CD4-positive, alpha-beta T cell treated with Interleukin-21 for 1 hour (primary cell): Measurements from ENCODE around the gene CCDC80.
"Not testable (repeated sequence)": the region's sequence is repeated elsewhere in the genome, so short reads cannot be mapped to it uniquely, and the experiment has no call there.

Source experiments
- DNase-seq: peaks from one replicate; pipeline ENCODE4 v3.0.0-alpha.2; 2020

Gene CCDC80

GRCh38 chr3:112640930-112641801 lies at the start of gene CCDC80:
Gene CCDC80, minus strand, starts transcription at chr3:112641143. Its CDS starts 1,238 bp downstream, at chr3:112639905.
- no peak for DNase-seq

- DNase-seq, result no peak
Observed at GRCh38 chr3:112689989-112690388, 49.0 kb upstream of the CCDC80 start.

GRCh38 chr3:112689385-112689784 lies 48.4 kb upstream of the CCDC80 start:
- DNase-seq, result no peak

GRCh38 chr3:112688819-112689218 lies 47.9 kb upstream of the CCDC80 start:
- DNase-seq, result no peak

- DNase-seq, result no peak
Observed at GRCh38 chr3:112688085-112688769, 47.3 kb upstream of the CCDC80 start.

- no peak for DNase-seq
Observed at GRCh38 chr3:112687616-112688015, 46.7 kb upstream of the CCDC80 start.

GRCh38 chr3:112687211-112687610 lies 46.3 kb upstream of the CCDC80 start:
- no peak for DNase-seq

GRCh38 chr3:112685956-112686799 lies 45.2 kb upstream of the CCDC80 start:
- no peak for DNase-seq

- DNase-seq, result no peak
Observed at GRCh38 chr3:112685420-112685819, 44.5 kb upstream of the CCDC80 start.

- no peak for DNase-seq
Observed at GRCh38 chr3:112682361-112682760, 41.4 kb upstream of the CCDC80 start.

GRCh38 chr3:112681822-112682325 lies 40.9 kb upstream of the CCDC80 start:
- no peak for DNase-seq

GRCh38 chr3:112676659-112677234 lies 35.8 kb upstream of the CCDC80 start:
- peak; percentile 69 for DNase-seq

- no peak for DNase-seq
Observed at GRCh38 chr3:112675943-112676535, 35.1 kb upstream of the CCDC80 start.

GRCh38 chr3:112675349-112675748 lies 34.4 kb upstream of the CCDC80 start:
- no peak for DNase-seq

- DNase-seq, result no peak
Observed at GRCh38 chr3:112672716-112673541, 32.0 kb upstream of the CCDC80 start.

GRCh38 chr3:112671930-112672715 lies 31.2 kb upstream of the CCDC80 start:
- peak; percentile 42 for DNase-seq

- DNase-seq, result no peak
Observed at GRCh38 chr3:112670824-112671223, 29.9 kb upstream of the CCDC80 start.

- DNase-seq, result no peak
Observed at GRCh38 chr3:112667599-112667998, 26.7 kb upstream of the CCDC80 start.

- not testable (repeated sequence) for DNase-seq
Observed at GRCh38 chr3:112665009-112665408, 24.1 kb upstream of the CCDC80 start.

GRCh38 chr3:112656043-112656442 lies 15.1 kb upstream of the CCDC80 start:
- no peak for DNase-seq
